ENCODE results near the gene WDCP.
"Not testable (repeated sequence)": the region's sequence is repeated elsewhere in the genome, so short reads cannot be mapped to it uniquely, and the experiment has no call there.

The WDCP gene

GRCh38 chr2:24058564-24059271 lies 11.5 kb upstream of the WDCP start:
- DNase-seq = no peak

- no peak for DNase-seq
These were observed 8.6 kb upstream of the WDCP start for GRCh38 chr2:24055750-24056149.

- DNase-seq = no peak
These were observed 7.3 kb upstream of the WDCP start for GRCh38 chr2:24054366-24055010.

GRCh38 chr2:24052951-24053350 lies 5.8 kb upstream of the WDCP start:
- DNase-seq = no peak

DNA sequence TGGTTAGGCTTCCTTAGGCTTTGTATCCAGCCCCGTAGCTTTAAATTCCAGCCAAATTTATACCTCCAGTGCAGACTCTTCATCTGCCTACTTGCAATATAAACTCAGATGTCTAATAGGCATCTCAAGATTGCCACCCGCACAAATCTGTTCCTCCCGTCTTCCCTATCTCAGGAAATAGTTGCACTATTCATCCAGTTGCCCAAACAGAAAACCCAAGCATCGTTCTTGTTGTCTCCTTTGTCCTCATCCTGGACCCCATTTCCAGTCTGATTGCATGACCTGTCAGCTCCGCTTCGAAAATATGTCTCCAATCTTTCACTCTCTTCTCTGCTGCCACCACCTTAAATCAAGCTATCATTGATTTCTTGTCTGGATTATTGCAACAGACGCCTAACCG lies 4.6 kb upstream of the WDCP start:
- DNase-seq = no peak

GRCh38 chr2:24050041-24050979 lies 3.1 kb upstream of the WDCP start:
- no peak for DNase-seq

- DNase-seq = no peak
These were observed 2.4 kb upstream of the WDCP start, which contains the start of gene FKBP1B for GRCh38 chr2:24049485-24050021. FKBP1B (plus strand) TSS chr2:24049741; CDS start chr2:24049850, 109 bp downstream.

- DNase-seq = no peak
These were observed 1.7 kb upstream of the WDCP start for GRCh38 chr2:24048769-24049484.

DNA sequence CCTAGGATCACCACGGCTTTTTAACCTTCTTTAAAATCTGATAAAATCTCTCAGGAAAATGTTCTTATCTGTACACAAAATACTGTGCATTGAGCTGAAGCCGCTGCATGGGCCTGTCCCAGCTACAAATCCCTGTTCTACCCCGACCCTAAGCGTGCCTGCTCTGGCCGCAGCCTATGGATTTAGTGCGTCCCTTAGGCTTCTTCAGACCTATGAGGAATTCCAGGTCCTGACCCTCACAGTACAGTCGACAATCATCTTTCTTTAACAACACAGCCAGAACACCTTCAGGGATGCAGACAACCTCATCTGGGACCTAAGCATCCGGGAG lies 477 bp upstream of the WDCP start:
- DNase-seq = no peak

GRCh38 chr2:24046599-24046929 lies 627 bp downstream of the WDCP start:
- no peak for DNase-seq

DNA sequence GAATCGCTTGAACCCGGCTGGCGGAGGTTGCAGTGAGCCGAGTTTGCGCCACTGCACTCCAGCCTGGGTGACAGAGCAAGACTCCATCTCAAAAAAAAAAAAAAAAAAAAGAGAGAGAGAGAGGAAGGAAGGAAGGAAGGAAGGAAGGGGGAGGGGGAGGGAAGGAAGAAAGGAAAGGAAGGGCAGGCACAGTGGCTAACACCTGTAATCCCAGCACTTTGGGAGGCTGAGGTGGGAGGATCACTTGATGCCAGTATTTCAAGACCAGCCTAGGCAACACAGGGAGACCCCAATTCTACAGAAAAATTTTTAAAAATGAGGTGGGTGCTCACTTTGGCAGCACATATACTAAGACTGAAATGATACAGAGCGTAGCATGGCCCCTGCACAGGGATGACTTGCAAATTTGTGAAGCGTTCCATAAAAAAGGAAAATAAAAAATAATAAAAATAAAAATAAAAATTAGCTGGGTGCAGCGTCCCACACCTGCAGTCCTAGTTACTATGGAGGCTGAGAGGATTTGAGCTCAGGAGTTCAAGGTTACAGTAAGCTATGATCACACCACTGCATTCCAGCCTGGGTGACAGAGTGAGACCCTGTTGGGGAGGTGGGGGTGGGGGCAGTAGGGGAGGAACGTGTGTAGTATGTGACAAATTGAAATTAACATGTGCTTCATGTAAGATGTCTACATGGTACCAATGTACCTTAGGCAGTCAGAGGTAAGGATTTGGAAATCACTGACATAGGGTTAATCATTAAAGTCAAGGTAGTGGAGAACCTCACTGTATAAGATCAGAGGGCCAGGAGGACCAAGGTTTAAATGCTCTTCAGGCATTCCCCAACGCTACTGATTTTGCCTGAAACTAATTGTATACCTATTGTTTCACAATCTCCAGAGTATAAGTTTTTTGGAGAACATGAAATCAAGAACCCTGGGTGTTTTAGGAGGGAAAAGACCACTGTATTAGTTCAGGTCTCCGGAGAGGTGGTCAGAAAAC lies 1.4 kb downstream of the WDCP start:
- DNase-seq = no peak

DNA sequence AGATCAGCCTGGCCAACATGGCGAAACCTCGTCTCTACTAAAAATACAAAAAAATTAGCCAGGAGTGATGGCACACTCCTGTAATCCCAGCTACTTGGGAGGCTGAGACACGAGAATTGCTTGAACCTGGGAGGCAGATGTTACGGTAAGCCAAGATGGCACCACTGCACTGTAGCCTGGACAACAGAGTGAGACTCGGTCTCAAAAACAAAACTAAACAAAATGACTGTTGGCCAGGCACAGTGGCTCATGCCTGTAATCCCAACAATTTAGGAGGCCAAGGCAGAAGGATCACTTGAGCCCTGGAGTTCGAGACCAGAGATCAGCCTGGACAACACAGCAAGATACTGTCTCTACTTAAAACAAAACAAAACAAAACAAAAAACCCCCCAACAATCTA lies 4.1 kb downstream of the WDCP start:
- not testable (repeated sequence) for DNase-seq

DNA sequence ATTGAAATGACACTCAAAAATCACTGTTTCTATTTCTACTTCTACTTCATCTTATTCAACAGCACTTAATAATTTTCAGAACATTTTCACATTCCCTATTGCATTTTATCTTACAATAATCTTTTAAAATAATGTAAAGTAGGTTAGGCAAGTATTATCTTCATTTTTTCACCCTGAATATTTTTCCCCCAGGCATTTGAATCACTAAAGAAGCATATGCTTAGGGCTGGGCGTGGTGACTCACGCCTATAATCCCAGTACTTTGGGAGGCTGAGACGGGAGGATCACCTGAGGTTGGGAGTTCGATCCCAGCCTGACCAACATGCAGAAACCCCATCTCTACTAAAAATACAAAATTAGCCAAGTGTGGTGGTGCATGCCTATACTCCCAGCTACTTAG lies 6.7 kb downstream of the WDCP start:
- no peak for DNase-seq

- no peak for DNase-seq
These were observed 8.2 kb downstream of the WDCP start for GRCh38 chr2:24038786-24039499.

DNA sequence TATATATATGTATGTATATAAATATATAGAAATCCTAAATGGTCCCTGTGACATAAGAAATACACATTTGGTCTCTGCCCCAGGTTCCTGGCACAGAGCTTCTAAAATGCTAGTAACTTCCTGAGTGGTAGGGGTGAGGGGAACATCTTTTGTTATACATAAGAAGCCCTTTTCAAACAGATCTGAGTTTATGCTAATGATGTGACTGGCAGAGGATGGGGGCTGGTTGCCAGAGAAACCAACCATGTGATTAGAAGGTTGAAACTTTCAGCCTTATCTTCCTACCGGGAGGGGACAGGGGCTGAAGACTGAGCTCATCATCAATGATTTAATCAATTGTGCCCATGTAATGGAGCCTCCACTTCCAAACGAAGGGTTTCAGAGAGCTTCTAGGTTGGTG lies 21.0 kb downstream of the WDCP start:
- no peak for DNase-seq

- no peak for DNase-seq
These were observed 22.1 kb downstream of the WDCP start for GRCh38 chr2:24024996-24025663.

- DNase-seq = no peak
These were observed 23.2 kb downstream of the WDCP start for GRCh38 chr2:24024018-24024417.

DNA sequence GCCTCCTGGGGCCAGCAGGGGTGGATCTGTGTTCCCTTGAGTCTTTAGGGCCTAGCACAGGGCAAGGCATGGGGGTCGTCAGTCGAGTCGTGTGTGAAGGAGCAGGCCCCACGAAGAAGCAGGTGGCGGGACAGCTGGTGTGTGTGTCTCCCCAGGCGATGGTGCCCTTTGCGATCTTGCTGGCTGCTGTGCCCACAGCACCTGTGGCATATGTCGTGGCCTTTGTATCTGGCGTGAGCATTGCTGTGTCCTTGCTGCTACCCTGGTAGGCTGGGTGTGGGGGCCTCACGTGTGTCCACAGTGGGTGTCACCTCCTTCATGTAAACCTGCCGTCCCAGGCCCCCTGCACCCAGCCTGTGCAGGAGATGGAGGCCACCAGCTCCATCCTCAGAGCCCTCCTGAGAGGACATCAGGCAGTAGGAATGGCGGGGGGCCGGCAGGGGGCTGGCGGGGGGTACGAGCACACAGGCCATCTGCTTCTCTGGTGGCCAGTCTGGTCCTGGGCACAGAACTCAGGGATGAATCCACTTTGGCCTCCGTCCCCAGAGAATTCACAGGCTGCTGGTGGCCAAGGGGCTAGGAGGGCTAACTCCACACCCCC lies 24.1 kb downstream of the WDCP start:
- DNase-seq = no peak

DNA sequence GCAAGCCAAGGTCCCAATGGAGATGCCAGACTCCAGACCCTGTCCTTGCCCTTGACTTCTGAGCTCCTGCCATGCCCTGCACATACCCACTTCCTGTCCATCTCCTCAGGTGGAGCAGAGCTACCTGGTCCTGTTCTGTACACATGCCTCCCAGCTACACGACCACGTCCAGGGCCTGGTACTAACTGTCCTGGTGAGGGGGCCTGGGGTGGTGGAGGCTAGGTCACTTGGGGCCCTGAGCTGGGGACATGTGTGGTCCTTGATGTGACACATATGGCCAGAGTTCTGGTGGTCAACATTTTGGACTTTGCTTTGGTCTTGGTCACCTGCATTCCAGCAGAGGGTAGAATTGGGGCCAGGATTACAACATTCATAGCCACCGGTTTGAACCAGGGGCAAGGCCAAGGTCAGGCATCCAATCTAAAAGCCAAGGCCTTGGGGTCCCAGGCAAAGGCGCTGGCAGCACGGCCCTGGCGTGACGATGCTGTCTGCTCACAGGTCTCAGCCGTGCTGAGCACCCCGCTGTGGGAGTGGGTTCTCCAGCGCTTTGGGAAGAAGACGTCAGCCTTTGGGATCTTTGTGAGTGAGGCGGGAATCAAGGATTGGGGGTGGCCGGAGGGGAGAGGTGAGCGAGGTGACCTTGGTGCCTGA lies 24.7 kb downstream of the WDCP start:
- no peak for DNase-seq

Measured in SHP77 treated with DMSO at 0.1 percent for 48 hours (cell line).